Measurements from ENCODE around the gene TMEM156. TPM values are rescaled to one million over a fixed set of nuclear protein-coding genes. Genes with fewer than 3 reads are reported as not detected.
A peak's percentile ranks its signal among the peaks of the same experiment; 100 is the strongest.
"Not testable (repeated sequence)": the region's sequence is repeated elsewhere in the genome, so short reads cannot be mapped to it uniquely, and the experiment has no call there.

TMEM156 gene
- total RNA-seq, 1 donor from 2014 or later = not detected

DNA sequence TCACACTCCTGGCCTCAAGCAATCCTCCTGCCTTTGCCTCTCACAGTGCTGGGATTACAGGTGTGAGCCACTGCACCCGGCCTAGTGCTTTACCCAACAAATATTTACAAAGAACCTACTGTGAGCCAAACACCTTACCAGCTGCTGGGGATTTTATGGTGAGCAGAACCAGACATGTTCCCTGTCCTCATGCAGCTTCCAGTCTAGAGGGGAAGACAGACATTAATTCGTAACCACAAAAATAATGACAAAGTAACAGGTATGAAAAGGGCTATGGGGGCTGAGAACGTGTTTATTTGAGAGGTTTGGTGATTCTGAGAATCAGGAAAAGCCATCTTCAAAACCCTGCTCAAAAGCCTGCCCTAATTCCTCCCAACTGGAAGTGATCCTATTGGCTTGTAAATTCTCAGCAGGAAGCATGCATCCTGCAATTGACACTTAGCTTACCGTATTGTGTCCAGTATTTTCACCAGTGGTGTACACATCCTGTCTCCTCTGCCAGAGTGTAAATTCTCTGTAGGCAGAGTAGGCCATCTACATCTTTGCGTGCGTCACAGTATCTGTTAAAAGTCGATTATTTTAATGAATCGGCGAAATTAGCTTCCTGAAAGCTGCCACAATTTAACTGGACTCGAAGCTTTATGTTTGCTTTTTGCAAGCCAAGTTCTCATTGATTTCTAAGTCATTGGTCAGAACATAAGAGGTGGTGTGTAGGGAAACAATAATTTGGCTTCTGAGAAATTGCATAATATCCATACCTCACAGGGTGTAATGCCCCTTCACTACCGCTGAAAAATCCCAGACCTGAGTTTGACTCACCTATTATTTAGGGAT, 67.0 kb downstream of the TMEM156 start:
- no peaks in the 10 kb centered on the region for H3K9me3 ChIP-seq (replicated peaks)
- intact Hi-C loops (cut with micrococcal nuclease) = no loop called here
- no peak for DNase-seq
- TF ChIP-seq, protein P1, sequence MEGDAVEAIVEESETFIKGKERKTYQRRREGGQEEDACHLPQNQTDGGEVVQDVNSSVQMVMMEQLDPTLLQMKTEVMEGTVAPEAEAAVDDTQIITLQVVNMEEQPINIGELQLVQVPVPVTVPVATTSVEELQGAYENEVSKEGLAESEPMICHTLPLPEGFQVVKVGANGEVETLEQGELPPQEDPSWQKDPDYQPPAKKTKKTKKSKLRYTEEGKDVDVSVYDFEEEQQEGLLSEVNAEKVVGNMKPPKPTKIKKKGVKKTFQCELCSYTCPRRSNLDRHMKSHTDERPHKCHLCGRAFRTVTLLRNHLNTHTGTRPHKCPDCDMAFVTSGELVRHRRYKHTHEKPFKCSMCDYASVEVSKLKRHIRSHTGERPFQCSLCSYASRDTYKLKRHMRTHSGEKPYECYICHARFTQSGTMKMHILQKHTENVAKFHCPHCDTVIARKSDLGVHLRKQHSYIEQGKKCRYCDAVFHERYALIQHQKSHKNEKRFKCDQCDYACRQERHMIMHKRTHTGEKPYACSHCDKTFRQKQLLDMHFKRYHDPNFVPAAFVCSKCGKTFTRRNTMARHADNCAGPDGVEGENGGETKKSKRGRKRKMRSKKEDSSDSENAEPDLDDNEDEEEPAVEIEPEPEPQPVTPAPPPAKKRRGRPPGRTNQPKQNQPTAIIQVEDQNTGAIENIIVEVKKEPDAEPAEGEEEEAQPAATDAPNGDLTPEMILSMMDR (IDR thresholded peaks at IDR 0.05; ENCODE audit: borderline replicate concordance) = no peak
- H3K27ac ChIP-seq (replicated peaks) = no peak overlapping the region
- H3K4me3 ChIP-seq = no peak overlapping the region
- H3K36me3 ChIP-seq = no peaks in the 10 kb centered on the region
- H3K27me3 ChIP-seq (ENCODE audit: low read depth) = no peaks in the 10 kb centered on the region
- H3K4me1 ChIP-seq = no peaks in the 10 kb centered on the region

DNA sequence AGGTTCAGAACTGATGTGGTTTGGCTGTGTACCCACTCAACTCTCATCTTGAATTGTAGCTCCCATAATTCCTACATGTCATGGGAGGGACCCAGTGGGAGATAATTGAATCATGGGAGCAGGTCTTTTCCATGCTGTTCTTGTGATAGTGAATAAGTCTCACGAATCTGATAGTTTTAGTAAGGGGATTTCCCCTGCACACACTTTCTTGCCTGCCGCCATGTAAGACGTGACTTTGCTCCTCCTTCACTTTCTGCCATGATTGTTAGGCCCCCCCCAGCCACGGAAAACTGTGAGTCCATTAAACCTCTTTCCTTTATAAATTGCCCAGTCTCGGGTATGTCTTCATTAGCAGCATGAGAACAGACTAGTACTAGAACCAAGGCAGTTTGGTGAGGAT, 73.0 kb downstream of the TMEM156 start:
- intact Hi-C loops (cut with micrococcal nuclease); H3K4me1 ChIP-seq; H3K27me3 ChIP-seq (ENCODE audit: low read depth); H3K27ac ChIP-seq (replicated peaks); H3K4me3 ChIP-seq; DNase-seq; H3K9me3 ChIP-seq (replicated peaks); H3K36me3 ChIP-seq: not testable (repeated sequence)

DNA sequence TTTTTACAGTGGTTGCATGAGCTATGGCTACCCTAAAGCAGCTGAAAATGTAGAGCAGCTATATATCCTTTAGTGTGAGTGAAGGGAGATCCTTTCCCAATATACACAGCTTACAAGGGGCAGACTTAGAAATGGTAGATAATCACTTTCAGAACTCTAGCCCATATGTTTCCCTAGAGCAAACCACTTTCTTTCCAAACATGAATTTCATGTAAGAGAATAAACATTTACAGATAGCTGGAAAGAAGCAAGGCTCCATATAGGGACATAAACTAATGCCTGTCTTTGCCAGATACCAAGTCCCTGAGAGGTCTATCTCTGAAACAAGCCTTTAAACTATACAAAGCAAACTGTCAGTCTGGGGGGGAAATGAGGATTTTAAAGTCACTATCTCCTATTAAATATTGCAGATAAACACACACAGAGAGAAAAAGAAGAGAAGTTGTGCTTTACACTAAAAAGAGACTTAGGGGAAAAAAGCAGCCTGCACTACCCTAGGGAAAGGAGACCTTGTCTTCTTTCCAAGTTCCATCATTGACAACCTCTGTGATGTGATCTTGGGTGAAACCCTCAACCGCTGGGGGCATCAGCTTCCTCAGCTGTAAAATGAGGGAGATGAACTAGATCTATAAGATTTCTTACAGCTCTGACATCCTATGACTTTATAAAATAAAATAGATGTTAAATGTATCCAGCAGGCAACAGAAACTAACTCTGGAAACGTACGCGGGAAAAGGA, 73.6 kb downstream of the TMEM156 start:
- Histone ChIP-seq H3K4me1 (no peaks in the 10 kb centered on the region), H3K4me3 (no peak overlapping the region), H3K27ac (replicated peaks) (no peak overlapping the region), H3K36me3 (no peaks in the 10 kb centered on the region), H3K9me3 (replicated peaks) (no peaks in the 10 kb centered on the region), H3K27me3 (ENCODE audit: low read depth) (peaks cover 5% of the 10 kb centered on the region)
- no peak for DNase-seq
- intact Hi-C loops (cut with micrococcal nuclease) = no loop called here
- TF ChIP-seq, protein P1 (IDR thresholded peaks at IDR 0.05; ENCODE audit: borderline replicate concordance) = no peak

DNA sequence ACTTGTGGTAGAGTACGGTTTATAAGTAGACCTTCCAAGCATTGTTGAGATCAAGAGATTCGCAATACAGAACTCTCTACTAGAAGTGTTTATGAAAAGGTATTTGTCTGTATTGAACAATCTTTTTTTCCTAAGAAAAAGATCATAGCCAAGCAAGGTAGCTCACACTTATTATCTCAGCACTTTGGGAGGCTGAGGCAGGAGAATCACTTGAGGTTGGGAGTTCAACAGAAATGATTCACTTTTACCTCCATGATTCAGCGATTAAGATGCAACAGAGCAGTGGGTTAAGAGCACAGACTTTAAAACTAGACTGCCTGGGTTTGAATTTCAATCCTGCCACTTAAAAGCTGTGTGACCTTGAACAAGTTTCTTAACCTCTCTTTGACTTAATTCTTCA, 74.3 kb downstream of the TMEM156 start:
- Histone ChIP-seq H3K4me3 (no peak overlapping the region), H3K4me1 (no peaks in the 10 kb centered on the region), H3K36me3 (no peaks in the 10 kb centered on the region), H3K9me3 (replicated peaks) (no peaks in the 10 kb centered on the region), H3K27ac (replicated peaks) (no peak overlapping the region), H3K27me3 (ENCODE audit: low read depth) (peaks cover 5% of the 10 kb centered on the region)
- TF ChIP-seq, protein P1 (IDR thresholded peaks at IDR 0.05; ENCODE audit: borderline replicate concordance) = no peak
- intact Hi-C loops (cut with micrococcal nuclease) = no loop called here
- no peak for DNase-seq

DNA sequence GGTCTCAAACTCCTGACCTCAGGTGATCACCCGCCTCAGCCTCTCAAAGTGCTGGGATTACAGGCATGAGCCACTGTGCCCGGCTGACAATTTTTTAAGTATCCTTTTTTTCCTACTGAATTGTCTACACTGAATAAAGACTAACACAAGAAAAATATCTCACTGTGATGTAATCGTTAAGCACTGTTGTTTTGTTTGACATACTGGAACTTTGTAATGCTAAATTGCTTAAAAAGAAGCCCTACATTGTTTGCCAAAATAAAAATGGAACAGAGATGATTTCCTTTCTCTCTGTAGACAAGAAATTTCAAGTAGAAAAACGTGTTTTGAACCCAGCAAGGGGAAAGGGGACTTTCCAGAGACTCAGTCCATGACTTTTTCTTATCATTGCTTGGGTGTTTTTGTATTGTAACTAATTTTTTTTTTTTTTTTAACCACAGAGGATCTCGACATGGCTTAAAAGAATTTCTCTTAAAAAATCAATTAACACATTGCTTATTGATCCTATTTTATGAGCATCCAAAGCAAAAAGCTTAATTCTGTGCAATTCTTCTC, 74.9 kb downstream of the TMEM156 start:
- peaks cover 5% of the 10 kb centered on the region for H3K27me3 ChIP-seq (ENCODE audit: low read depth)
- no peak for DNase-seq
- intact Hi-C loops (cut with micrococcal nuclease) = no loop called here
- H3K27ac ChIP-seq (replicated peaks) = peak overlapping the region; percentile 7
- H3K4me1 ChIP-seq = no peaks in the 10 kb centered on the region
- no peaks in the 10 kb centered on the region for H3K9me3 ChIP-seq (replicated peaks)
- TF ChIP-seq, protein P1 (IDR thresholded peaks at IDR 0.05; ENCODE audit: borderline replicate concordance) = no peak
- no peaks in the 10 kb centered on the region for H3K36me3 ChIP-seq
- H3K4me3 ChIP-seq = no peak overlapping the region

All from left ventricle myocardium inferior (tissue), 1 donor.